H9 (cell line): ENCODE results near the gene CDH4. TPM values are rescaled to one million over a fixed set of nuclear protein-coding genes. Genes with fewer than 3 reads are reported as not detected.

Experiments used
- DNase-seq: peaks from one replicate; pipeline ENCODE4 v3.0.0-alpha.2; 2017
- H2AFZ ChIP-seq: one replicate; pipeline ENCODE4 v1.6.1; 2013; ENCODE audit warnings: mild to moderate bottlenecking, low read length, control low read depth, moderate library complexity
- H2AK5ac ChIP-seq: 2 replicates; pipeline ENCODE4 v1.6.1; 2013; ENCODE audit warnings: low read length, control low read depth, mixed read lengths; ENCODE audit not compliant: insufficient read length
- H2BK120ac ChIP-seq: one replicate; pipeline ENCODE4 v1.6.1; 2013; ENCODE audit warnings: low read depth, mild to moderate bottlenecking, low read length, control low read depth, inconsistent platforms; ENCODE audit not compliant: poor library complexity, severe bottlenecking
- H2BK12ac ChIP-seq: 2 replicates; pipeline ENCODE4 v1.6.1; 2013; ENCODE audit warnings: low read length, control low read depth, mixed read lengths, low read depth; ENCODE audit not compliant: insufficient read length
- H2BK15ac ChIP-seq: 2 replicates; pipeline ENCODE4 v1.6.1; 2013; ENCODE audit warnings: low read depth, low read length, control low read depth
- H2BK20ac ChIP-seq: one replicate; pipeline ENCODE4 v1.6.1; 2013; ENCODE audit warnings: low read depth, mild to moderate bottlenecking, low read length, control low read depth, inconsistent platforms; ENCODE audit not compliant: poor library complexity, severe bottlenecking
- H2BK5ac ChIP-seq: 2 replicates; pipeline ENCODE4 v1.6.1; 2013; ENCODE audit warnings: low read length, control low read depth, mixed read lengths; ENCODE audit not compliant: insufficient read length
- H3K14ac ChIP-seq: 2 replicates; pipeline ENCODE4 v1.6.1; 2013; ENCODE audit warnings: low read length, control low read depth; ENCODE audit not compliant: insufficient read depth
- H3K18ac ChIP-seq: 2 replicates; pipeline ENCODE4 v1.6.1; 2013; ENCODE audit warnings: low read depth, mild to moderate bottlenecking, mixed read lengths, low read length, control low read depth; ENCODE audit not compliant: insufficient read length
- H3K23ac ChIP-seq: 2 replicates; pipeline ENCODE4 v1.6.1; 2013; ENCODE audit warnings: low read length, control low read depth, mixed read lengths, low read depth; ENCODE audit not compliant: insufficient read length
- H3K23me2 ChIP-seq: 2 replicates; pipeline ENCODE4 v1.6.1; 2013; ENCODE audit warnings: low read depth, mild to moderate bottlenecking, mixed read lengths, low read length, control low read depth; ENCODE audit not compliant: insufficient read length, poor library complexity, severe bottlenecking
- H3K27ac ChIP-seq: 2 replicates; pipeline ENCODE4 v1.5.1; 2013; ENCODE audit warnings: low read length, control low read depth, mixed read lengths, low read depth; ENCODE audit not compliant: insufficient read length
- H3K27me3 ChIP-seq: 2 replicates; pipeline ENCODE4 v1.6.1; 2013; ENCODE audit warnings: low read length, control low read depth, inconsistent platforms; ENCODE audit not compliant: insufficient read depth
- H3K4ac ChIP-seq: 2 replicates; pipeline ENCODE4 v1.6.1; 2013; ENCODE audit warnings: low read depth, mild to moderate bottlenecking, control low read depth, inconsistent platforms, low read length, moderate library complexity
- H3K4me1 ChIP-seq: 2 replicates; pipeline ENCODE4 v1.6.1; 2013; ENCODE audit warnings: low read length, control low read depth, inconsistent platforms; ENCODE audit not compliant: insufficient read depth
- H3K4me2 ChIP-seq: 2 replicates; pipeline ENCODE4 v1.6.1; 2013; ENCODE audit warnings: low read length, control low read depth, mixed read lengths; ENCODE audit not compliant: insufficient read length, insufficient read depth
- H3K56ac ChIP-seq: 2 replicates; pipeline ENCODE4 v1.6.1; 2013; ENCODE audit warnings: low read depth, mild to moderate bottlenecking, mixed read lengths, low read length, control low read depth; ENCODE audit not compliant: insufficient read length
- H3K79me1 ChIP-seq: 2 replicates; pipeline ENCODE4 v1.6.1; 2013; ENCODE audit warnings: low read depth, mild to moderate bottlenecking, moderate library complexity, low read length, control low read depth, inconsistent platforms; ENCODE audit not compliant: insufficient read depth, poor library complexity, severe bottlenecking
- H3K79me2 ChIP-seq: 2 replicates; pipeline ENCODE4 v1.6.1; 2013; ENCODE audit warnings: low read length, control low read depth, inconsistent platforms; ENCODE audit not compliant: insufficient read depth
- H3K9ac ChIP-seq: 2 replicates; pipeline ENCODE4 v1.6.1; 2013; ENCODE audit warnings: low read length, control low read depth, mixed read lengths; ENCODE audit not compliant: insufficient read length; ENCODE audit errors: extremely low read depth
- H3K9me3 ChIP-seq: one replicate; pipeline ENCODE4 v1.6.1; 2013; ENCODE audit warnings: low read depth, low read length, inconsistent platforms; ENCODE audit not compliant: control insufficient read depth
- H3T11ph ChIP-seq: one replicate; pipeline ENCODE4 v1.6.1; 2013; ENCODE audit warnings: mild to moderate bottlenecking, low read length, control low read depth, inconsistent platforms
- H4K20me1 ChIP-seq: one replicate; pipeline ENCODE4 v1.6.1; 2013; ENCODE audit not compliant: control insufficient read depth, insufficient read length, insufficient read depth
- H4K5ac ChIP-seq: 2 replicates; pipeline ENCODE4 v1.6.1; 2013; ENCODE audit warnings: low read depth, mild to moderate bottlenecking, mixed read lengths, low read length, control low read depth; ENCODE audit not compliant: insufficient read length
- H4K8ac ChIP-seq: replicated peaks from 2 replicates; pipeline ENCODE4 v1.6.1; 2013; ENCODE audit warnings: low read length, control low read depth, mixed read lengths, low read depth; ENCODE audit not compliant: insufficient read length
- H4K91ac ChIP-seq: 2 replicates; pipeline ENCODE4 v1.6.1; 2013; ENCODE audit warnings: low read depth, mild to moderate bottlenecking, moderate library complexity, mixed read lengths, low read length, control low read depth; ENCODE audit not compliant: insufficient read length
- H3K27ac Mint-ChIP-seq, 3 experiments: 2 replicates in 2 of 3; 3 replicates in 1 of 3; pipeline ENCODE4 v1.8.0; 2020 to 2021; ENCODE audit warnings: mixed read lengths in 3 of 3, mild to moderate bottlenecking in 1 of 3, moderate library complexity in 1 of 3
- H3K27me3 Mint-ChIP-seq: 2 replicates; pipeline ENCODE4 v1.8.0; 2021; ENCODE audit warnings: low read depth, mild to moderate bottlenecking, moderate library complexity, mixed read lengths
- H3K36me3 Mint-ChIP-seq, 3 experiments: 2 replicates in 2 of 3; 3 replicates in 1 of 3; pipeline ENCODE4 v1.8.0; 2020 to 2021; ENCODE audit warnings: low read depth in 3 of 3, mixed read lengths in 3 of 3; ENCODE audit not compliant: insufficient read depth in 1 of 3
- H3K4me1 Mint-ChIP-seq, 2 experiments: 2 replicates each; pipeline ENCODE4 v1.8.0; 2020; ENCODE audit warnings: mixed read lengths in 2 of 2
- H3K4me3 Mint-ChIP-seq, 2 experiments: 2 replicates in 1 of 2; 3 replicates in 1 of 2; pipeline ENCODE4 v1.8.0; 2020 to 2021; ENCODE audit warnings: mild to moderate bottlenecking in 2 of 2, mixed read lengths in 2 of 2, moderate library complexity in 1 of 2
- H3K9me3 Mint-ChIP-seq, 2 experiments: 2 replicates in 1 of 2; 3 replicates in 1 of 2; pipeline ENCODE4 v1.8.0; 2020; ENCODE audit warnings: mild to moderate bottlenecking in 2 of 2, mixed read lengths in 2 of 2, moderate library complexity in 1 of 2
- CTCF ChIP-seq: fragments of 200-600 bp; sonication (generic); conservative IDR thresholded peaks from 3 replicates; pipeline ENCODE4 v1.8.0; 2021; ENCODE audit warnings: antibody characterized with exemption, mild to moderate bottlenecking
- WGBS: extraction: QIAGEN DNeasy Blood & Tissue Kit; methylation state at CpG from one replicate; pipeline ENCODE4 v1.1.7; 2013; ENCODE audit warnings: missing lambda C conversion rate, low lambda C conversion rate, mixed read lengths; ENCODE audit not compliant: insufficient read length; ENCODE audit errors: extremely low coverage; 5-methylcytosine and 5-hydroxymethylcytosine counted together
- total RNA-seq: library from RNA; stranded (reverse); gene quantifications from 2 replicates; pipeline ENCODE4 v1.2.1, GENCODE V29; 2021

The CDH4 gene
- total RNA-seq, 1 experiment from 2014 or later, result 3.0 TPM

- H3K4me2 ChIP-seq, result no peak overlapping the region
- H3K23me2 ChIP-seq, result no peaks in the 10 kb centered on the region
- WGBS, result no CpG with 5 or more reads among the region's 15 CpGs
- no peaks in the 10 kb centered on the region for H4K20me1 ChIP-seq
- no peaks in the 10 kb centered on the region for H3K79me1 ChIP-seq
- no peak overlapping the region; the same call in 1 of the 2 replicates for H3K14ac ChIP-seq
- no peak overlapping the region for H2BK20ac ChIP-seq
- H2BK5ac ChIP-seq, result no peak overlapping the region
- Mint-ChIP-seq H3K27me3 (peaks cover 49% of the 10 kb centered on the region), H3K9me3 (no peaks in the 10 kb centered on the region; a peak in 1 of 5 replicates), H3K4me1 (peaks cover 0 to 3% of the 10 kb centered on the region in 2 experiments; a peak in 2 of 4 replicates), H3K27ac (peak overlapping the region in 1 of 3 experiments; percentile 48; a peak in 1 of 7 replicates), H3K4me3 (no peak overlapping the region), H3K36me3 (no peaks in the 10 kb centered on the region)
- no peak overlapping the region for H3K23ac ChIP-seq
- no peak for DNase-seq
- no peaks in the 10 kb centered on the region for H3K9me3 ChIP-seq
- no peak overlapping the region for H2BK15ac ChIP-seq
- H4K91ac ChIP-seq, result no peak overlapping the region
- H2BK12ac ChIP-seq, result no peak overlapping the region
- no peak overlapping the region for H2AK5ac ChIP-seq
- no peak overlapping the region for H2AFZ ChIP-seq
- H4K8ac ChIP-seq, result no peak overlapping the region
- TF ChIP-seq CTCF, result no peak
- H3K9ac ChIP-seq, result no peak overlapping the region
- H3K4me1 ChIP-seq, result no peaks in the 10 kb centered on the region
- H3K27ac ChIP-seq, result no peak overlapping the region
- H4K5ac ChIP-seq, result no peak overlapping the region
- H3K18ac ChIP-seq, result no peak overlapping the region
- no peak overlapping the region for H3K56ac ChIP-seq
- H3T11ph ChIP-seq, result no peak overlapping the region
- no peak overlapping the region for H3K4ac ChIP-seq
- H3K27me3 ChIP-seq, result peaks cover 4% of the 10 kb centered on the region; the same call in 1 of the 2 replicates
- no peak overlapping the region for H2BK120ac ChIP-seq
- no peaks in the 10 kb centered on the region for H3K79me2 ChIP-seq
Observed at GRCh38 chr20:61659994-61660346, 407.9 kb downstream of the CDH4 start.
